GM19328 (cell line): ENCODE results near the gene TRIM9.

Experiments
- ATAC-seq: cut with Tn5 transposase; IDR thresholded peaks from one replicate; pipeline ENCODE4 v1.9.1; 2021; ENCODE audit warnings: mild to moderate bottlenecking, moderate library complexity; ENCODE audit not compliant: unreplicated experiment

The TRIM9 gene

GRCh38 chr14:51059032-51059431, 35.9 kb downstream of the TRIM9 start:
- no peak for ATAC-seq

- no peak for ATAC-seq
Observed at GRCh38 chr14:51058382-51058781, 36.5 kb downstream of the TRIM9 start.

GRCh38 chr14:51056421-51056820, 38.5 kb downstream of the TRIM9 start:
- ATAC-seq: no peak

- no peak for ATAC-seq
Observed at GRCh38 chr14:51053157-51053556, 41.7 kb downstream of the TRIM9 start.

GRCh38 chr14:51044961-51045360, 49.9 kb downstream of the TRIM9 start:
- ATAC-seq: no peak

- no peak for ATAC-seq
Observed at GRCh38 chr14:51041883-51042282, 53.0 kb downstream of the TRIM9 start.

- ATAC-seq: no peak
Observed at GRCh38 chr14:51041108-51041531, 53.8 kb downstream of the TRIM9 start.

GRCh38 chr14:51039252-51039651, 55.7 kb downstream of the TRIM9 start:
- no peak for ATAC-seq

- ATAC-seq: no peak
Observed at GRCh38 chr14:51035611-51036192, 59.2 kb downstream of the TRIM9 start.

GRCh38 chr14:51028851-51029754, 65.8 kb downstream of the TRIM9 start:
- ATAC-seq: no peak

GRCh38 chr14:51028361-51028760, 66.5 kb downstream of the TRIM9 start:
- ATAC-seq: no peak

GRCh38 chr14:51024377-51024776, 70.5 kb downstream of the TRIM9 start:
- ATAC-seq: no peak

GRCh38 chr14:51023964-51024363, 70.9 kb downstream of the TRIM9 start:
- ATAC-seq: no peak

GRCh38 chr14:51022769-51023168, 72.1 kb downstream of the TRIM9 start:
- no peak for ATAC-seq

- no peak for ATAC-seq
Observed at GRCh38 chr14:51020024-51020710, 74.7 kb downstream of the TRIM9 start.

GRCh38 chr14:51019089-51019488, 75.8 kb downstream of the TRIM9 start:
- no peak for ATAC-seq

- no peak for ATAC-seq
Observed at GRCh38 chr14:51018521-51018920, 76.4 kb downstream of the TRIM9 start.

- ATAC-seq: no peak
Observed at GRCh38 chr14:51014625-51015024, 80.3 kb downstream of the TRIM9 start.

- no peak for ATAC-seq
Observed at GRCh38 chr14:51014086-51014485, 80.8 kb downstream of the TRIM9 start.

GRCh38 chr14:51012055-51012454, 82.8 kb downstream of the TRIM9 start:
- ATAC-seq: no peak

- no peak for ATAC-seq
Observed at GRCh38 chr14:51008446-51008845, 86.5 kb downstream of the TRIM9 start.

GRCh38 chr14:51006781-51007211, 88.1 kb downstream of the TRIM9 start:
- no peak for ATAC-seq
